GM19328 (cell line): ENCODE data around the gene CHST15.

Experiments used
- ATAC-seq: cut with Tn5 transposase; IDR thresholded peaks from one replicate; pipeline ENCODE4 v1.9.1; 2021; ENCODE audit warnings: mild to moderate bottlenecking, moderate library complexity; ENCODE audit not compliant: unreplicated experiment

CHST15 gene

DNA sequence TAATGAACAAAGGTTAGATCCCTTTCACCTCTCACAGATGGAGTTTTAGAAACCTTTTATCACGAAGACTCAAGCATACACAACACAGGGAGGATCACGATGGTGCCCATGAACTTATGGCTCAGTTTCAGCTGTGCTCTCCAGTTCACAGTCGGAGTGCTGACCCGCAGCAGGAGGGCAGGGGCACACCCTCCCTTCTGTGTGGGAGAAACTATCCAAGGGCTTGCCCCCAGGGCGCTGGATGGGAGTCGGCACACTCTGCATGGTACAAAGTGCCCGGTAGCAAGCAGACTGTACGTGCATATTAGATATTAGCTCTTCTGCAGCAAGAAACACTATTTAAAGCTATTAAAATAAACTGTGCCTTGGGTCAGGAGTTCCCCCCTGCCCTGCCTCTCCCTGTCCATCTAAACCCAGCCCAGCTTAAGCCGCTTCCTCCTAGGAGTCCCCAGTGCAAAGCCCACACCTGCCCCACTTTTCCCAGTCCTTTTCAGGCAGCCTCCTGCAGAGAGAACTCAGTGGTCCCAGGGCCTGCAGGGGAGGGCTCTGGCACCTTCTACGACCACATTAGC, 76.5 kb downstream of the CHST15 start:
- no peak for ATAC-seq

DNA sequence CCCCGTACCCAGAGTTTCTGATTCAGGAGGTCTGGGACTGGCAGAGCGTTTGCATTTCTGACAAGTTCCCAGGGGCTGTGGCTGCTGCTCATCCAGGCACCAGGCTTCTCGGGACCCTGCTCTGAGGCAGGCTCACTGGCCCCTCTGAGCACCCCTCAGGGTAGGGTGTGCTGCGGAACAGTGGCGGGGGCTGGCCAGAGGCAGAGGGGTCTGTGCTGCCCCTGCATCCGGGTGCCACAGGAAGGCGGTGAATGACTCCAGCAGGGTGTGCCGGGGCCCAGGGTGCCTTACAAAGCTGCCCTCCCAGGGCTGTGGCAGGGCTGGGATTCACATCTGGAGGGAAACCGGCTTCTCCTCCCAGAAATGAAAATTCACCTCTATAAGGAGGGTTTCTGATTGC, 77.4 kb downstream of the CHST15 start:
- no peak for ATAC-seq

DNA sequence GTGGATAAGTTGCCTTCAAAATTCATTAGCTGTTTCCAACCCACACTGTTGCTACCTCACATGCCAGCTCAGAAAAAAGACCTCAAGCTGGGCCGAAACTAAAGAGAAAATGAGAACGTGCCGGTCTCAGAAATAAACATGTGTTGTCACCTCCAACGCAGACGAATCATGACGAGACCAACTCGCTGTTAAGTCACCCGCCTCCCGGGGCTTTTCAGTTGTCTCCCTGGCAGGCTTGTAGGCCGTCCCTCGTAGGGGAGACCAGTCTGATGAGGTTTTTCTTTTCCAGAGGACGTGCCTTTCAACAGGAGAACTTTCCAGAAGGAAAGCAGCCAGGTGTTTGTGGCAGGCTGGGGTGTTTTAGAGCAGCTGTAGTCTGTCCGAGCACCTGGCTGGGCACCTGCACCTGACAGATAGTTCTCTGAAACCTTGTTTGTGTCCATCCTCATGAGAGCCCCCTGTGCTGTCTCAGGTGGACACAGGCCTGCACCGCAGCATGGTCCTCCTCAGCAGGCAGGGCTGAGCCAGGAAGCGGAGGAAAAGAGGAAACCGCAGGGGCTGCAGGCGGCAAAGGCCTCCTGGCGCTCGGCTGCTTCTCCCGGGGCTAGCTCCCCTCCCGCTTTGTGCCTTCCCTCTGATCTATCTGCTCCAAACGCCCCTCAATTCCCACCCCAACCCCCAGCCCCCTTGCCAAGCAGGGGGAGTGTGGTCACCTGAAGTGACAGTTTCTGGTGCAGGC, 78.8 kb downstream of the CHST15 start:
- ATAC-seq: no peak

DNA sequence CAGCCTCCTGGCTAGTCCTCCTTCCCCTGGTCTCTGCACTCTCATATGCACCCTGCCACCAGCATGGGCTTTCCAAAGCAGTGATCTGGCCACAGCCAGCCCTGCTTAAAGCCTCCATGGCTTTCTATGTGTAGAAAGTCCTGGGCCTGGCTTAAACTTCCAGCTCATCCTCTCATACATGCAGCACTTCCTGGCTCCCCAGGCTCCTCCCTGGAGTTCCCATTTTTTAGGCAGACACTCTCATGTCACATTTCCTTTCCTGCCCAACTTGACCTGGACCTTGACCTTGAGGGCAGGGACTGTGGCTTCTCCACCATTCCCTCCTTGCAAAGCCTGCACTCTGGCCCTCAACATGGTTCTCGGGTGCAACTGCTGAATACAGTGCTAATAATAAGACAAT, 79.5 kb downstream of the CHST15 start:
- ATAC-seq: no peak

DNA sequence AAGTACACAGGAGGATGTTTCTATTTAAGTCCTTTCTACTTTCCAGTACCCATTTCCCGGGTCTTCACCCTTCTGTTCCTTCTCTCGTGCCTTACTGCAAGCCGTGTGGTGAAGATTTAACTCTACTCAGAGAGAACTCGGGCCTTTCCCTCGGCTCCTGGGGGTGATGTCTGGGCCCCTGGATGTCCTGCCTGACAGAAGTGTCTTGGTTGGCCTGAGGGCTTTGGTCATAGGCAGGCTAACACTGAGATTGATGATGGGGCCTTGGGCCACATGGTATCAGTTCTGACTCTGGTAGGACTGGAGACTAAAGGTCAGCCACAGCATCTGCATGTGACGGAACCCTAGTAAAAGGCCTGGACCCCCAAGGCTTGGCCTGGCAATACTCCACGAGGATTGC, 80.4 kb downstream of the CHST15 start:
- no peak for ATAC-seq

DNA sequence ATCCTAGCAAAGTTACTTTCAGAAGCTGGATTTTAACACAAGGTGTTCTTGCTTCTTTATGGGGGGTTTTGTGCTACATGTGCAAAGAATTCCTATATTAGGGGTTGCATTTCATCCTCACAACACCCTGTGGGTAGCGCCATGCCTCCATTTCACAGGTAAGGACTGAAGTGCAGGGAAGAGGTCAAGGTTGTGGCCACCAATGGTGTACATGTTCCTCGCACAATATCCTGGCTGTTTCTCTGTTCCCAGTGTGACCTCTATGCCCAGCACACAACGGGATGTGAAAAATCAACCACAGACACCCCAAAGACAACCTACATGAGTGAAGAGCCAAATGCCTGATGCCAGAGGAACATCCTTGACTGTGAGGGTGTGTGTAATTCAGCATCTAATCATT, 80.8 kb downstream of the CHST15 start:
- ATAC-seq: no peak

DNA sequence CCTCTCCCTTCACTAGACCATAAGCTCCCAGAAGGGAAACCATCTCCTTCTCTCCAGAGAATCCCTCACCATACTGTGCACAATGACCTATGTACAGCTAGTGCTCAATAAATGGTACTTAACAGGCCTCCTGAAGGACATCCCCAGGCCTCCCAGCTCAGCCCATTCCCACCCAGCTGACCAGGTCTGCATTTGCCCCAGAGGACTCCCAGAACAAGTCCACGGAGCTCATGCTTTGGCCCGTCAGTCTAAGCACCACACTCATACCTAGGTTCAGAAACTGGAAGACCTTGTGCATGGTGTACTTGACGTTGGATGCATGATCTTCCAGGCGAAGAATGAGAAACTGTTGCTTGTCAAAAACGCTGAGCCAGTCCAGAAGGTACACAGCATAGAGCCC, 81.3 kb downstream of the CHST15 start:
- ATAC-seq: no peak

DNA sequence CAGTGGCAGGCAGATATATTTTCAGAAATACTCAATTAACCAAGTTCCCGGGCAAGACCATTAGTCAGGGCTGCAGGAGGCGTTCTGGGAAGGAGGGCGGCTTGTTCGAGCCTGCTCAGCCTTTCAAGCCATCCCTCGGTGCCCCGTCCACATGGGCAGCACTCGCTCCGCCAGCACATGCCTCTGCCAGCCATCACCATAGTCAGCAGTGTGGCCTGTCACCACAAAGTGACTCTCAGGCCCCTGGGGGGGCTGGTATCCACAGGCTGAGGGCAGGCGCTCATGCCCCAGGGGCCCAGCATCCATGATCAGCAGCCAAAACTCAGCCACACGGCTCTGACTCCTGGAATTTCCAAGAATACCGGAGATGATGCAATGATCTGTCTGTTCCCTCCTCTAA, 81.9 kb downstream of the CHST15 start:
- no peak for ATAC-seq

DNA sequence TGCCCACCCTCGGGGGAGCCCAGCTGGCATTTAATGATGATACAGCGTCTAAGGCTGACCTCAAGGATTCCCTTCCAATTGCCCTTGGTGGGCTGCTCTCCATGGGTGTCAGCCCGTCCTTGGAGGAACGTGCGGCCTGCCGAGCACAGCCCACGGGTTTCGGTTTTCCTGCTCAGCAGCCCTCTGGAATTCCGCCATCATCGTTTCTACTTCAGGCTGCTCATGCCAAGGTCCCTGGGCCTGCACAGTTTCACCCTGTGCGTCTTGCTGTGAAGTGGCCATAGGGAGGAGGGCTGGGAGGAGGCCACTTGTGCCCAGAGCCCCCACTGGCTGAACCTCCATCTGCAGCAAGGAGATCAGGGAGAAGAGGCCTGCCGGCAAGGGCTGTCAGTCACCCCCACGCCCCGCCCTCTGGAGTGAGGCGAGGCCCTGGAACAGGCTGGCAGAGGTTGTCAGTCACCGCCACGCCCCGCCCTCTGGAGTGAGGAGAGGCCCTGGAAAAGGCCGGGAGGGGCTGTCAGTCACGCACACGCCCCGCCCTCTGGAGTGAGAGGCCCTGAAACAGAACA, 82.8 kb downstream of the CHST15 start:
- ATAC-seq: no peak

DNA sequence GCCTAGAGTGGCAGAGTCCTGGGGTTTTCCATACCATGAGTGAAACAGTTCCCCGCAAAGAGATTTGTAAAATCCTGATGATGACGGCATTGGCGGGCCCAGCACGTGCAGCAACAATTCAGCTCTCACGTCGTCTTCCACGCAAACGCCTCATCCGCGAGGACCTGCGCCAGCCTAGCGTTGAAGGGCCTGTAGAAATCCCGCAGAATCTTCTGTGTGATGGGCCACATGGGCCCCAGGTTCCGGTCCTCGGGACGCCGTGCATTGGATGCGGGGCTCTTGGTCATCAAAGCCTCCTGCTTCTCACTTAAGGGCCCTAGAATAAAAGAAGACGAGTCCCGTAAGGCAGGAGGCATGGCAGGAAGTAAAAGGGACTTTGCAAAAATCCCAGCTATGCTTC, 83.4 kb downstream of the CHST15 start:
- ATAC-seq: no peak

DNA sequence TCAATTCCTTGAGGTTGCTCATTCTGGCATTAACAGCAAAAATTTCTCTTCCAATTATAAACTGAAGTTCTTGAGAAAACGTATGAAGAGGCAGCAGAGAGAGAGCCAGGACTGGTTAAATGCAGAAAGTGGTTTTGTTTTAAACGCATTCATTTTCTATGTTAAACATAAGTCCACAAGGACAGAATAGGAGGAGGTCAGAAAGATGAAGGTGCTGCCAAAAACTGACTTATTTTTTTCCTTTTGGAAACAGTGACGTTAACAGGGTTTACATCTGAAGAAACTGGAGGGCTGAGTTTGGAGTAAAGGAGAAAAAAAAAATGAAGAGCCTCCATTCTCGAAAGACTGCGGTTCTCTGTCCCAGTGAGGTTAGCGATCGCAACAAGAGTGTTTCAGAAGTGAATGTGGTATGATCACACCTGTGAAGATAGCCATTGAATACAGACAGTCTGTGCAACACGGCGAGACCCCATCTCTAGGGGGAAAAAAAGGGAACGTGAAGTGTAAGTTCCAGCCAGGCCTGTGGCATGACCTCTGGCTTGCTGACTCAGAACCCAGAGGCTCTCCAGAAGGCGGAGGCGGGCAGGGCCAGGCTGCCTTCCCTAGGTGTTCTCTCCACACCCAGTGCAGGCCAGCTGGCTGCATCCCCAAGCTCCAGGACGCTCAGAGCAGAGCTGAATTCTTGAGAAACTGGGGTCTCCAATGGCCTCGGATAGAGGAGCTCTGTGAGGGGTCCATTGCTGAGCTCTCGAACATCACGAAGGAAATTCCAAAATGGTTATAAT, 84.0 kb downstream of the CHST15 start:
- ATAC-seq: no peak

DNA sequence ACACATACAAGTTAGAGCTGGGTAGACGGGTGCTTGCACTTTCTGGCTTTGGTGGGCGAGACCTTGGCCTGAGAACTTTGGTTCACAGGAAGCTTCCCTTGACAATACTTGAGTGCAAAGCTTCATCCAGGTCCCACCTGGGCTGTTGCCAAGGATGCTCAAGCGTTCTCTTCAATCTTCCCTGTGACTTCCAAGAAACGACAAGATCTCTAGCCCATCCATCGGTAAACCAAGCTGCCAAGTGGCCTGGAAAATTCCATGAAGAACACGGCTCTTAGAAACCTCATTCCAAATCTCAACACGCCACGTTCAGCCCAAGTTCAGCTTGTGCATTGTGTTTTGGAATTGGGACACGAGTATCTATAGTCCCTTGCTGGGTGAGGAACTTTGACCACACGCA, 84.7 kb downstream of the CHST15 start:
- no peak for ATAC-seq

DNA sequence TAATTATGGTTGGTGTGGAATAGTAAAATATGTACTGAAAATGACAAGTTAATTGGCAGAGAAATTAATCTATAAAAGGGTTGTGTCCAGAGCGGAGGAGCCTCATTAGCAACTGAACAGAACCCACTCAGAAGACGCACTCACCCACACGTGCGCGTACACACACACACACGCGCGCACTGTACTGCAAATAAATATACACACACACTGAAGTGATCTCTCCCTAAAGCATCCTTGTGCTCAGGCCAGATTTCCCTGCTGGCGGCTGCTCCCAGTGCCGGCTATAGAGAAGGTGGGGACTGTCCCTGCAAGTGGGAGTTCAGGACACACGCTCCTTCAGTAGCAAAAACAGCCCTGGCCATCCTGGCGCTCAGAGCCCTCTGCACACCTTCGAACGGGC, 85.2 kb downstream of the CHST15 start:
- ATAC-seq: no peak

DNA sequence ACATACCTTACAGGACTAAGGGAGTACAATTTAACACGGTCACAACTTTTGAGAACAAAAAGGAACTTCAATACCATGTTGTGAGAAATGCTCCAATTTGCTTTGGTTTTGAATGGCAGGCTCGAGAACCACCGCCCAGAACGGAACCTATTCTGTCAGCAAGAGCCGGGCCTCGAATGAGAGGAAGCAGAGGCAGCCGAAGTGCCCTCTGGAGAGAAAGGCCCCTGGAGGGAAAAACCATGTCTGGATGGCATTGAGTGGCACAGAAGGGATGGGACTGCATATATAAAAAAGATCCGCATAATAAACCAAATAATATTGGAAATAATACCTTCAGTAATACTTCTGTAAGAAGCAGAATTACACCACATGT, 85.6 kb downstream of the CHST15 start:
- ATAC-seq: no peak

DNA sequence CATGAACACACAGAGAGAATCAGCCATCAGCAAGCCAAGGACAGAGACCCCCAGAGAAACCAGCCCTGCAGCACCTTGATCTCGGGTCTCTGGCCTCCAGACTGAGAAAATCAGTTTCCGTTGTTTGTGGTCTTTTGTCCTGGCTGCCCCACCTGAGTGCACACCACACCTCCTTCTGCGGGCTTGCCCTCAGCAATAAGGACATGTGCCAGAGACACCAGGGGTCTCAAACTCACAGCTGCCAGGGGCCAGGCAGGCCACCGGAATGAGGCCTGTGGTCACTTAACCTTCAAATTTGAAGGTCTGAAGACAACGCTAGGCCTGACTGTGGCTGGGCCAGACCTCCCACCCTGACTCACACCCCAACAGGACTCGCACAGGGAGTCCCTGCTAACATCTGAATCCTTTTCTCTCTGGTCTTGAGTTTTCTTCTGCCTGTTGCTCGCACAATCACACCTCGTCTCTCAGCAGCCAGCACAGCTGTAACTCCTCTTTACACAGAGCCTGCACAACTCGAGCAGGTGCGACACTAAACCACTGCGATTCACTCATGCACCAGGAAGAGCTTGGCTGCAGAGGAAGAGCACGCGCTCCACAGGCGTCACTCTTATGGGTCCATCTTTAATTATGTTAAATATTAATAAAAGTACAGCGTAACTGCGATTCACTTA, 86.2 kb downstream of the CHST15 start:
- ATAC-seq: no peak

DNA sequence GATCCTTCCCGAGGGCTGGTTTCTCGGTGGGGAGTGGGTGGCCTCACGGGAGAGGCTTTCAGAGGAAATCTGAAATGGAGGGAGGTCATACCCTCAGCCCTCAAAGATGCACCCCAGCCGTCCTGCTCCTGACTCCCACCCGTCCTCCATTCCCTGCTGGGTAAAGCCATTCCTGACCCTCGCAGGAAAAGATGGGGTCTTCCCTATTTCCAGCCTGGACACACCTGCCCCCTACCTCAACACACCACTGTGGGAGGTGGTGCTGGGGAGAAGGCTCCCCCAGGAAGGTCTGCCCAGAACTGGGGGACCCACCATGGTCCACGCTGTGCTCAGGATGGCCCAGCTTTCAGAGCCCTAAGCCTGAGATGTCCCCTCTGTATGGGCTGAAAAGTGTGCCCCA, 86.9 kb downstream of the CHST15 start:
- no peak for ATAC-seq

DNA sequence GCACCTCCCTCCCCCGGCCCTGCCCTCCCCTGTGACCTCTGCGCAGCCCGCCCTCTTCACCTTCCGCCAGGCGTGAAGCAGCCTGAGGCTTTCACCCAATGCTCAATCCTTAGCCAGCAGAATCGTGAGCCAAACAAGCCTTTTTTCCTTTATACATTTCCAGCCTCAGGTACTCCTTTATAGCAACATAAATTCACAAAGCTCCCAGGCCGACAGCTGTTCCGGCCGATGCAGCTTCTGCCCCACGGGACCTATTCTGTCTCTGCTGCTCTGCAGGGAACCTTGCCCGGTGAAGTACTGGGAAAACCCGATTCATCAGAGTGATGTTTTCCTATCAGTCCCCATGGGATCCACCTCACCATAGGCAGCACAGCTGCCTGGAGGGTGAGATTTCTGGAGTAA, 87.4 kb downstream of the CHST15 start:
- ATAC-seq: no peak

DNA sequence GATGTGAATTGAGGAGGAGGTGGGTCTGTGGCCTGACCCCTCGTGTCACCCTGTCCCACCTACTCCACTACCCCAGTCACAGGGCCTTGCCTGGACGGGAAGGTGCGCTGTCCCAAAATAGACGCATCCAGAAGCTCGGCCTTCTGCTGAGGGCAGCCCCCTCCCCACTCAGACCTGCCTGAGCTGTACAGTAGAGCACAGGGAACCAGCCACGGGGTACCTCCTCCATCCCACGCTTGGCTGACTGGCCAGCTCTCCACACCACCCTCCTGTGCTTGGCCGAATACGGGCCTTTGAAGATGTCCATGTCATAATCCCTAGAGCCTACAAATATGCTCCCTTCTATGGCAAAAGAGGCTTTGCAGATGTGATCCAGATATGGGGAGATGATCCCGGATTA, 88.3 kb downstream of the CHST15 start:
- ATAC-seq: no peak

DNA sequence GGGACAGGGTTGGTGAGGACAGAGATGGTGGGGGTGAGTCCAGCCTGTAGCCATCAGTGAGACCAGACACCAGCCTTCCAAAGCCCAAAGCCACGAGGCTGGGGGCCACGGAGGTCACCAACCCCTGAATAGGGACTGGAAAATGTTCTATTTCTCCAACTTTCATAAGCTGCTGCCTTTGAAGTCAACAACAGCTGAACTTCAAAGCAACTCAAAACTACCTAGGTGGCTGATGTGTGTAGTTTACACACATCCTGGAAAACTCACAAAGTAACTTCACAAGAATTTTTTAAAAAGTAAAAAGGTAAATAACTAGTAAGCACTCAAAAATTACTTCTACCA, 88.8 kb downstream of the CHST15 start:
- ATAC-seq: no peak

DNA sequence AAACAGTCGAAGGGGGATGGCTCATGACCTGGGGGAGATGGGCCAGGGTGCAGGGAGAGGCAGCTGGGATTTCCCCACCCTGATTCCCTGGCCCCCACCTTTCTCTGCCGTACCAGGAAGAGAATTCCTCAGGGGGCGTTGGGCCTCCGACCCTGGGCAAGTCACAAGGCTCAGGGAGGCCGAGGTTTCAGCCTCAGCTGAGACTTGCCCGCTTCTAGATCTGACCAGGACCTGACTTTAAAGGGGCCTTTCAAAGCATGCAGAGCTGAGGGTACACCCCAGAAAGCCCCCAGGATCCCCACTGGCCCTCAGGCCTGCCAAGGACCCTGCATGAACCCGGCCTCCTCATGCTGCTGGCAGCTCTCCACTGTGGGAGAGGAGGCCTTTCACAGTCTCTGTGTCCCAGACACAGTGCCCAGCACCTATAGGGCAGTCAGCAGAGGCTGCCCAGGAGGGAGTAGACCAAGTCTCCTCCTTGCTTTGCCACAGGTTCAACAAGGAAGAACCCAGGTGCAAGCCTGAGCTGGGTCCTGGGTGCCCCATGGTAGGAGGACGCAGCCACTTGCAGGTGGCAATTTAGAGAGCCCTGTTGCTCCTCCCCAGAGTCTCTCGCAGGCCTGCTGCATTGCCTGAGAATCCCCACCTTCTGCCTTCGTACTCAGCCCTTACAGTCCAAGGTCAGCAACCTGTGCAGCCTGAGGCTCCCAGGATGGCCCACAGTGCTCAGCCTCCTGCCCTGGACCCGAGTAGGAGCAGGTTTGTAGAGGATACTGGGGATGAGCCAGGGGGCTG, 89.3 kb downstream of the CHST15 start:
- no peak for ATAC-seq

DNA sequence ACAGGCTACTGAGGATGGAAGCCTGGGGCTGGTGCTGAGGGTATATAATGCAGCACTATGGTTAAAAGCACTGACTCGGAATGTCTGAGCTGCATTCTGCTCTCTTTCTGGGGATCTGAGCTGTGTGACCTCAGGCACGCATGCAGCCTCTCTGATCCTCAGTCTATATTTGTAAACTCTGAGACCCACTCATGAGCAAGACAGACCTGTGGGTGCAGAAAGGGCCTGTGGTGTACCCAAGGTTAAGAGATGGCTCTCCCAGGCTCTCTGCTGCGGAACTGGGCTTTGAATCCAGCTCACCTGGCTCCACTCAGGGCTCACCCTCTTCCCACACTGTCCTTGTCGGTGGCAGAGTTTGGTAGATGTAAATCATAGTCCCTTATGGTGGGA, 89.9 kb downstream of the CHST15 start:
- no peak for ATAC-seq
